Transverse colon (tissue), 4 donors: ENCODE data around the gene IFIT3.
A peak's percentile ranks its signal among the peaks of the same experiment; 100 is the strongest.

Experiments
- CTCF ChIP-seq, 5 experiments: fragments of 200-600 bp in 3 of 5; fragments of 450-650 bp in 2 of 5; sonication (generic) in 3 of 5; IDR thresholded peaks; 1 replicate in 2 of 5; 2 replicates in 3 of 5; pipeline ENCODE4 v1.5.1; 2016 to 2017; ENCODE audit warnings: antibody characterized with exemption in 5 of 5, inconsistent platforms in 3 of 5, mild to moderate bottlenecking in 2 of 5, moderate library complexity in 1 of 5
- EP300 ChIP-seq: sonication (generic); formaldehyde crosslinking; IDR thresholded peaks from one replicate; pipeline ENCODE4 v1.6.1; 2017; ENCODE audit warnings: antibody characterized with exemption, low read depth
- POLR2A ChIP-seq: fragments of 450-650 bp; IDR thresholded peaks from one replicate; pipeline ENCODE4 v1.6.1; 2016; ENCODE audit warnings: antibody characterized with exemption, mild to moderate bottlenecking, moderate library complexity
- POLR2AphosphoS5 ChIP-seq, 3 donors: sonication (generic); formaldehyde crosslinking; IDR thresholded peaks; one replicate each; pipeline ENCODE4 v1.6.1; 2016; ENCODE audit warnings: antibody characterized with exemption in 3 of 3

DNA sequence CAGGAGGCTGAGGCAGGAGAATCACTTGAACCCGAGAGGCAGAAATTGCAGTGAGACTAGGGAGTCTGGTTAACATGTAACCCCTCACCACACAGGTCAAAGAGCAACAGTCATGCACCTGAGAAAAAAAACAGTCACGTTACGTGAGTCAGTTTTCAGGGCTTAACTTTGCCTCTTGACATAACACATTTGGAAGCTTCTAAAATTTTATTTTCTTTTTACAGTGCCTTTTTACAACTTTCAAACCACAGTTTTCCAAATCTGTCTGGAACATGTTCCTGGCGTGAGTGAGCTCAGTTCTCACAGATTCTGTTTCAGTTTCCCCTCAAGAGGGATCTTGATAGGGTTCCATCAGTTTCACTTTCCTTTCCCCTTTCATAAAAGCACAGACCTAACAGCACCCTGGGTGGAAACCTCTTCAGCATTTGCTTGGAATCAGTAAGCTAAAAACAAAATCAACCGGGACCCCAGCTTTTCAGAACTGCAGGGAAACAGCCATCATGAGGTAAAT lies 4.4 kb downstream of the IFIT3 start:
- no peak for TF ChIP-seq CTCF (IDR thresholded peaks at IDR 0.05)
- no peak for TF ChIP-seq POLR2A
- no peak for TF ChIP-seq EP300
- peak in 2 of 3 donors; percentile 23 to 46 for TF ChIP-seq POLR2AphosphoS5 (IDR thresholded peaks at IDR 0.05)
